Posterior cingulate gyrus (tissue), 11 donors: Measurements from ENCODE around the gene C16orf74.

Experiments
- DNase-seq, 10 donors: peaks; one replicate each; pipeline versions ENCODE4 v3.0.0 to v3.0.0-alpha.2; 2020 to 2021; ENCODE audit warnings: mixed read lengths in 3 of 10
- intact Hi-C: fragments of 100-400 bp; cut with DNase I; formaldehyde crosslinking; loops from one replicate; pipeline ENCODE4 v1.15.1; 2023

C16orf74 gene

GRCh38 chr16:85720302-85720637 lies 30.6 kb downstream of the C16orf74 start:
- intact Hi-C loops = no loop called here
- DNase-seq = no peak

- DNase-seq = no peak
- intact Hi-C loops = loop anchor here (2.0 to 10.0 kb wide), 2 partner anchors 445 to 473 kb away; no protein-coding TSS in a partner anchor
Measured at GRCh38 chr16:85719605-85720301, 31.1 kb downstream of the C16orf74 start.

GRCh38 chr16:85718682-85719081 lies 32.2 kb downstream of the C16orf74 start:
- intact Hi-C loops = loop anchor here (1.0 to 10.0 kb wide), 3 partner anchors 59 to 472 kb away; no protein-coding TSS in a partner anchor
- no peak for DNase-seq

GRCh38 chr16:85718153-85718477 lies 32.8 kb downstream of the C16orf74 start:
- DNase-seq = no peak
- intact Hi-C loops = loop anchor here (1.0 to 10.0 kb wide), 3 partner anchors 59 to 471 kb away; no protein-coding TSS in a partner anchor

- DNase-seq = peak in 8 of 10 donors; percentile 49 to 91 (median 69)
- intact Hi-C loops = loop anchor here (1.0 to 10.0 kb wide), 3 partner anchors 58 to 471 kb away; no protein-coding TSS in a partner anchor
Measured at GRCh38 chr16:85717393-85718152, 33.3 kb downstream of the C16orf74 start.

- intact Hi-C loops = loop anchor here (10.0 kb wide), 1 partner anchor 442 kb away; no protein-coding TSS in a partner anchor
Measured at GRCh38 chr16:85716680-85717038, 34.2 kb downstream of the C16orf74 start.

GRCh38 chr16:85716022-85716679 lies 34.7 kb downstream of the C16orf74 start:
- DNase-seq = no peak
- intact Hi-C loops = loop anchor here (10.0 kb wide), 1 partner anchor 441 kb away; no protein-coding TSS in a partner anchor

More at GRCh38 chr16:85716680-85717038, 34.2 kb downstream of the C16orf74 start:
- peak in 2 of 10 donors; percentile 20 to 40 for DNase-seq

- intact Hi-C loops = loop anchor here (10.0 kb wide), 1 partner anchor 441 kb away; no protein-coding TSS in a partner anchor
Measured at GRCh38 chr16:85715169-85716021, 35.5 kb downstream of the C16orf74 start.

GRCh38 chr16:85712801-85713200 lies 38.1 kb downstream of the C16orf74 start:
- no peak for DNase-seq
- intact Hi-C loops = loop anchor here (10.0 kb wide), 1 partner anchor 438 kb away; no protein-coding TSS in a partner anchor

More at GRCh38 chr16:85715169-85716021, 35.5 kb downstream of the C16orf74 start:
- DNase-seq = peak in 2 of 10 donors; percentile 17

- intact Hi-C loops = loop anchor here (10.0 kb wide), 1 partner anchor 437 kb away; no protein-coding TSS in a partner anchor
- DNase-seq = no peak
Measured at GRCh38 chr16:85711982-85712587, 38.8 kb downstream of the C16orf74 start.

GRCh38 chr16:85710732-85711131 lies 40.2 kb downstream of the C16orf74 start:
- intact Hi-C loops = loop anchor here (10.0 kb wide), 1 partner anchor 436 kb away; no protein-coding TSS in a partner anchor
- no peak for DNase-seq

GRCh38 chr16:85709766-85710585 lies 40.9 kb downstream of the C16orf74 start:
- intact Hi-C loops = loop anchor here (10.0 kb wide), 1 partner anchor 435 kb away; no protein-coding TSS in a partner anchor
- DNase-seq = no peak

- no peak for DNase-seq
- intact Hi-C loops = no loop called here
Measured at GRCh38 chr16:85708338-85708737, 42.6 kb downstream of the C16orf74 start.

- intact Hi-C loops = no loop called here
- no peak for DNase-seq
Measured at GRCh38 chr16:85707528-85708095, 43.3 kb downstream of the C16orf74 start.

GRCh38 chr16:85706449-85707034 lies 44.4 kb downstream of the C16orf74 start:
- DNase-seq = no peak
- intact Hi-C loops = no loop called here

- no peak for DNase-seq
- intact Hi-C loops = no loop called here
Measured at GRCh38 chr16:85704900-85705846, 45.7 kb downstream of the C16orf74 start.

GRCh38 chr16:85704011-85704410 lies 46.9 kb downstream of the C16orf74 start:
- intact Hi-C loops = no loop called here
- DNase-seq = no peak
